ENCODE results near the gene ESR2. TPM values are rescaled to one million over a fixed set of nuclear protein-coding genes. Genes with fewer than 3 reads are reported as not detected.

The ESR2 gene
- total RNA-seq, 1 experiment from 2014 or later, result 0.15 TPM

GRCh38 chr14:64114166-64114565 lies 180.0 kb downstream of the ESR2 start:
- no peak overlapping the region for H3K18ac ChIP-seq (ENCODE audit: insufficient read length, low read depth, low read length)
- no peak overlapping the region for H3K56ac ChIP-seq (ENCODE audit: insufficient read length, low read depth, low read length)
- H2BK15ac ChIP-seq (ENCODE audit: low read depth, low read length), result no peak overlapping the region
- H3K4me2 ChIP-seq (ENCODE audit: insufficient read depth, insufficient read length, low read length), result no peak overlapping the region
- no peak overlapping the region for H3K27ac ChIP-seq (ENCODE audit: insufficient read length, low read depth, low read length)
- no peak overlapping the region for H4K5ac ChIP-seq (ENCODE audit: insufficient read length, low read depth, low read length)
- H3K36me3 Mint-ChIP-seq (ENCODE audit: insufficient read depth in 1 of 3, low read depth in 3 of 3), result peaks cover 0 to 8% (median 6%) of the 10 kb centered on the region in 3 experiments; a peak in 3 of 7 replicates
- H3K23ac ChIP-seq (ENCODE audit: insufficient read length, low read depth, low read length), result no peak overlapping the region
- no peak overlapping the region for H3K4me3 Mint-ChIP-seq
- no peak overlapping the region for H2BK20ac ChIP-seq (ENCODE audit: low read depth, low read length, poor library complexity, severe bottlenecking)
- H4K20me1 ChIP-seq (ENCODE audit: control insufficient read depth, insufficient read depth, insufficient read length), result no peaks in the 10 kb centered on the region
- H2BK12ac ChIP-seq (ENCODE audit: insufficient read length, low read depth, low read length), result no peak overlapping the region
- H3K14ac ChIP-seq (ENCODE audit: insufficient read depth, low read length), result no peak overlapping the region
- no peak overlapping the region for H4K8ac ChIP-seq (replicated peaks; ENCODE audit: insufficient read length, low read depth, low read length)
- H3K27ac Mint-ChIP-seq, result peak overlapping the region; percentile 43 to 62 (median 50); a peak in 4 of 7 replicates
- no peak overlapping the region for H3K4ac ChIP-seq (ENCODE audit: low read depth, low read length)
- H3T11ph ChIP-seq (ENCODE audit: low read length), result no peak overlapping the region
- H3K9me3 ChIP-seq (ENCODE audit: control insufficient read depth, low read depth, low read length), result no peaks in the 10 kb centered on the region
- H3K27me3 ChIP-seq (ENCODE audit: insufficient read depth, low read length), result no peaks in the 10 kb centered on the region
- no peaks in the 10 kb centered on the region for H3K23me2 ChIP-seq (ENCODE audit: insufficient read length, low read depth, low read length, poor library complexity, severe bottlenecking)
- H3K27me3 Mint-ChIP-seq (ENCODE audit: low read depth), result no peaks in the 10 kb centered on the region
- no peak overlapping the region for H2AFZ ChIP-seq (ENCODE audit: low read length)
- peaks cover 8 to 14% of the 10 kb centered on the region in 2 experiments for H3K4me1 Mint-ChIP-seq
- WGBS (ENCODE audit: extremely low coverage, insufficient read length, low lambda C conversion rate), result no CpG with 5 or more reads among the region's 9 CpGs
- TF ChIP-seq, protein P1, sequence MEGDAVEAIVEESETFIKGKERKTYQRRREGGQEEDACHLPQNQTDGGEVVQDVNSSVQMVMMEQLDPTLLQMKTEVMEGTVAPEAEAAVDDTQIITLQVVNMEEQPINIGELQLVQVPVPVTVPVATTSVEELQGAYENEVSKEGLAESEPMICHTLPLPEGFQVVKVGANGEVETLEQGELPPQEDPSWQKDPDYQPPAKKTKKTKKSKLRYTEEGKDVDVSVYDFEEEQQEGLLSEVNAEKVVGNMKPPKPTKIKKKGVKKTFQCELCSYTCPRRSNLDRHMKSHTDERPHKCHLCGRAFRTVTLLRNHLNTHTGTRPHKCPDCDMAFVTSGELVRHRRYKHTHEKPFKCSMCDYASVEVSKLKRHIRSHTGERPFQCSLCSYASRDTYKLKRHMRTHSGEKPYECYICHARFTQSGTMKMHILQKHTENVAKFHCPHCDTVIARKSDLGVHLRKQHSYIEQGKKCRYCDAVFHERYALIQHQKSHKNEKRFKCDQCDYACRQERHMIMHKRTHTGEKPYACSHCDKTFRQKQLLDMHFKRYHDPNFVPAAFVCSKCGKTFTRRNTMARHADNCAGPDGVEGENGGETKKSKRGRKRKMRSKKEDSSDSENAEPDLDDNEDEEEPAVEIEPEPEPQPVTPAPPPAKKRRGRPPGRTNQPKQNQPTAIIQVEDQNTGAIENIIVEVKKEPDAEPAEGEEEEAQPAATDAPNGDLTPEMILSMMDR (conservative IDR thresholded peaks at IDR 0.05), result no peak
- no peaks in the 10 kb centered on the region for H3K79me2 ChIP-seq (ENCODE audit: insufficient read depth, low read length)
- no peaks in the 10 kb centered on the region for H3K9me3 Mint-ChIP-seq
- no peak overlapping the region for H2BK120ac ChIP-seq (ENCODE audit: low read depth, low read length, poor library complexity, severe bottlenecking)
- H3K79me1 ChIP-seq (ENCODE audit: insufficient read depth, low read depth, low read length, poor library complexity, severe bottlenecking), result no peaks in the 10 kb centered on the region
- no peak overlapping the region for H2BK5ac ChIP-seq (ENCODE audit: insufficient read length, low read length)
- H4K91ac ChIP-seq (ENCODE audit: insufficient read length, low read depth, low read length), result no peak overlapping the region
- peak; percentile 39 for DNase-seq
- H3K9ac ChIP-seq (ENCODE audit: extremely low read depth, insufficient read length, low read length), result no peak overlapping the region
- peaks cover 2% of the 10 kb centered on the region; the same call in 1 of the 2 replicates for H3K4me1 ChIP-seq (ENCODE audit: insufficient read depth, low read length)
- no peak overlapping the region for H2AK5ac ChIP-seq (ENCODE audit: insufficient read length, low read length)
